Cortex of kidney (tissue), 1 donor: Measurements from ENCODE around the gene FKBP1B.
"Not testable (repeated sequence)": the region's sequence is repeated elsewhere in the genome, so short reads cannot be mapped to it uniquely, and the experiment has no call there.

Experiments used
- DNase-seq: peaks from one replicate; lab custom pipeline; 2025; lab: John Stamatoyannopoulos, UW

Gene FKBP1B

DNA sequence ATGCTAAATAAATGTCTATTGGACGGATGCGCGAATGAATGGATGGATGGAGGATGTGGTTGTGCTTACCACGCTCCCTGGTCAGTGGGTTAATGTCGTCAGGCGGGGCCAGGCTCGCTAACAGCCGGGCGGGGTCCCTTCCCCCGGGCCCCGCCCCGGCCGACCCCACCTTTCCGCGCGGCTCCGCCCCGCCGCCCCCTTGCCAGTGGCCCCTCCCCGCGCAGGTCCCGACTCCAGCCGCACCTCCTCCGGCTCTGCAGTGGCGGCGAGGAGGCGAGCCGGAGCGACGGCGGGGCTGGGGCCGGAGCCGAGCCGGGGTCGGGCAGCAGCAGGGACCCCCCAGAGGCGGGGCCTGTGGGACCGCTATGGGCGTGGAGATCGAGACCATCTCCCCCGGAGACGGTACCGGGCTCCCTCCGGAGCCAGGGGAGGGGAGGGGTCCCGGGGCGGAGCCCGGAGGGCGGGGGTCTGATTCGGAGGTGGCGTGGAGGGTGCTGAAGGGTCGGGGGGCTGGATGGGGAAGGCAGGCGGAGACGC lies at the start of gene FKBP1B:
FKBP1B (plus strand) TSS at position 257 of the 537 bp plus-strand sequence; CDS start at position 366, 109 bp downstream.
- no peak for DNase-seq

DNA sequence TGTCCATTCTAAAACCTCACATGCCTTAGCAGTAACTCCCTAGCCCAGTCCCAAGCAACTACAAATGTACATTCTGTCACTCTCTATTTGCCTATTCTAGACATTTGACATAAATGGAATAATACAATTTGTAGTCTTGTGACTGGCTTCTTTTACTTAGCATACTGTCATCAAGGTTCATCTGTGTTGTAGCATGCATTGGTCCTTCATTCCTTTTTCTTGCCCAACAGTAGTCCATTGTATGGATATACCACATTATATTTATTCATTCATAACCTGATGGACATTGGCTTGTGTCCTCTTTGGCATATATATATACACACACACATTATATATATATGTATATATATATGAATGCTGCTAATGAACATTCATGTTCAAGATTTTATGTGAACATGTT lies 41.8 kb upstream of the FKBP1B start:
- no peak for DNase-seq

GRCh38 chr2:24008672-24009366 lies 40.7 kb upstream of the FKBP1B start:
- no peak for DNase-seq

DNA sequence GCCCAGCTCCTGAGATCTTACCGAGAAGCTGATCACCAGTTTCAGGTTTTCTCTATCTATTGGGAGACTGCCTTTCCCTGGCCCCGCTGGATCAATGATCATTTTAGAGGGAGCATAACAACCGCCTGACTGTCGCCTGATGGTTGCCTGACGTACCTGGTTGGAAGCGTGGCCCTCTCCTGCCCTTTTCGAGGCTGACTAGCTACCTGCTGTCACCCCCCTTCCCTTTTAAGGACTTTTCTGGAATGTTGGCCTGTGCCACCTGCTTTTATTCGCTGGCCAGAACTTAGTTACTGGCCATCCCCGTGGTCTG lies 40.2 kb upstream of the FKBP1B start:
- no peak for DNase-seq

DNA sequence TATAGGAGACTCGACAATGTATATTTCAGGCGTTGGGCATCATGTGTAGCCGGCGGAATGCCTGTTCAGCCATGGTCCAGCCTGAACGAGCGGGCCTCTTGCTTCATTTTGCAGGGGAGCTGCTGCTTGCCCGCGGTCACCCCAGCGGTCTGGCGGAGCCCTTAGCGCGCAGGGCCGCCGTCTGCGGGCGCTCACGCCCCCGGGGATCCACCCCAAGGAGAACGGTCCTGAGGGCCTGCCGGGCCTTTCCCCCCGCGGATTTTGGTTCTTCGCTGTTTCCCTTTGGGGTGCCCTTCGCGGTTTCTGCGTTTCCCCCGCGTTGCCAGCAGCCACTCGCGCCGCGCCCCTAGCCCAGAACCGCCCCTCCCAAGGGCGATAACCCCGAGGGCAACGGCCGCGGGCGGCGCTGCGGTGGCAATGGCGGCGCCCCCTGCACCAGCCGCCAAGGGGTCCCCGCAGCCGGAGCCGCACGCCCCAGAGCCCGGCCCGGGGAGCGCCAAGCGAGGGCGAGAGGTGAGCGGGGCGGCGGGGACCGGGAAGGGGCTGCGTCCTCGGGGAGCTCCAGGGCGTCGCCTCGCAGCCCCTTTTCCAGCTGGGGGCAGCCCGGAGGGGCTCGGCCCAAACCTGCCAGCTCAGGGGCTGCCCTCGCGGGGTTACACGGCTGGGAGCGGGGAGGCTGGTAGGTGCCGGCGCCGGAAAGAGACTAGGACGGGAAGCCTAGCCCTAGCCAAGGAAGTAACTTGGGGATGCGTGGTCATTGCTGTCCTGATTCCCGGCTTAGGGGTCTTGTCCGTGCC lies 39.7 kb upstream of the FKBP1B start, which contains the start of gene MFSD2B:
MFSD2B (plus strand) TSS at position 406 of the 797 bp plus-strand sequence; CDS start at position 418, 12 bp downstream.
- no peak for DNase-seq

DNA sequence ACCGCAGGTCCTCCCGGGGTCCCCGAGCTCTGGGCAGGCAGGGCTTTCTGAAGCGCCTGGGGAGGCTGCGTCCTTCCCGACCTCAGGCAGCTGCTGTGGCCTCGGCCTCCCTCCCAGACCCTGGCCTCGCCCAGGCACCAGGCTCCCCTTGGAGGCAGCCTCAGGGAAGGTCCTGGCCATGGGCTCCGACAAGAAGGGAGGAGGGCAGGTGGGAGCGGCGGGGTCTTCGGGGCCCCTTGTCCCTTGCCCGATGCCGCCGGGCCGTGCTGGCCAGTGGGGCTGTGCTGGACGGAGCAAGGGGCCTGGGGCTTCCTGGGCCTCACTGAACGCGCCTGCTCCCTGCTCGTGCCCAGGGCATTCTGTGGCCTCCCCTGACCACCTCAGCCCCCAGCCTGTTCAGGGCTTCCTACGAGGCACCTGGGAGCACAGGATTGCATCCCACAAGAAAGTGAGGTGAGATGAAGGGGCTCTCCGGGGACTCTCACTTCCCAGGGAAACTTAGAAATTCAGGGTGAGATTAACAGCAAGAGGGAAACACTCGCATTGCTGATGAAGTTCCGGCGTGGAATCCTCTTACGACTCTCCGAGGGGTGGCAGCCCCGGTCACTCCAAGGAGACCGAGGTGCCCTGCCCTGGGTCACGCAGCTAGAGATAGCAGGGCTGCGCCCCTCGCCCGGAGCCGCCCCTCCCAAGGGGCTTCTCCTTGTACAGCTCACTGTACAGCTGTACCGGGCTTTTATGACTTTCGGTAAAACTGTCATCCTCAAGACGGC lies 38.9 kb upstream of the FKBP1B start:
- DNase-seq: no peak

DNA sequence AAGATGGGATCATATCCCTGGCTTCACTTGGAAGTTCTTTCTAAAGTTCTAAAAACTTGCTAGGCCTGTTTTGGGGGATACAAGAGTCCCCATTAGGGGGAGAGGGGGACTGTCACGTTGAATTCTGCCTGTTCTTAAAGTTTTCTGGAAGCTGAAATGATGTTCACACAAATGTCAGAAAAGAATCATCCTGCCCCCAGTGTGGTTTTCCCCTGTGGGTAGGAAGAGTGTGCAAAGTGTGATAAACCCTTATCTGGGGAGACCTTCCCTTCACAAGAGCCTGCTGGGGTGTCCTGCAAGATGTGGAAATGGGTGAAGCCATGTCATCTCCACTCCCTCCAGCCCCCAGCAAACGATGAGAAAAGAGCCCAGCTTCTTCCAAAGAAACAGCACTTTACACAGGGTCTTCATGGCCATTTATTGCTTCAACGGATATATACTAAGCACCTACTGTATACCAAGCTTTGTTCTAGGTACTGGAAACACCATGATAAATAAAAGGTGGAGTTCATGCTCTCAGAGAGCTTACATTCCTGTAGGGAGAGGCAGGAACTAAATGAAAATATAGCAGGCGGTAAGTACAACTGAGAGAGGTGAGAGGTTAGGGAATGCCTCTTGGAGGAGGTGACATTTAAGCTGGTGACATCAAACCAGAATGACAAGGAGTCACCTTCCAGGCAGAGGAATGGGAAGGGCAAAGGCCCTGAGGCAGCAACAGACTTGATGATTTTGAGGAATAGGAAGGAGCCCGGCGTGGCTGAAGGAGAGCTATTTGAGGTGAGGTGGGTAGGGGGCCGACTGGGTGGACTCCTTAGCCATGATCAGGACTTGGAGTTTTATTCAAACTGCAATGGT lies 38.1 kb upstream of the FKBP1B start:
- no peak for DNase-seq

DNA sequence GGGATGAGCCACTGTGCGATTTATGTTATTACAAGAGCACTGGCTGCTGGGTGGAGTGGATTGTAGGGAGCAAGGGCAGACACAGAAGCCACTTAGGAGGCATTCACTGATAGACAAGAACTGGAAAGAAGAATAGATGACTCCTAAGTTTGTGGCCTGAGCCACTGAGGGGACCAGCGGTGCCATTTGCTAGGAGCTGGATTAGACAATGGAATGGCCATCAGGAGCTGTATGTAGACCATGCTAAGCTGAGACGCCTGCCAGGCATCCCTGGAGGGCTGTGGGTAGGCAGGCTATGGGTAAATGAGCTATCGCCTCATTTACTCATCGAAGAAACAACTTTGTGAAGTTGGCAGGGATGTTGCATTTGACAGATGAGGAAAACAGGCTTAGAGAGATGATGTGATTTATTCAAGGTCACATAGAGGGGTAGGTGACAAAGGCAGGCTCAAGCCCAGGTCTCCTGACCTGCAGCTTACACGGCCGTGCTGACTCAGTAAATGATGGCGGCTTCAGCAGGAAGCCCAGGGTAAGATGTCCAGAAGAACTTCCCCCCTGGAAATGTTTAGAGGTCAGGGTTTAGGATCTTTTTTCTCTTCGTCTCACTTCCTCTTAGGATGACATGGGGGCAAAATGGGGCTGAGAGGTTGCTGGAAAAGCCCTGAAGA lies 36.9 kb upstream of the FKBP1B start:
- DNase-seq: no peak

DNA sequence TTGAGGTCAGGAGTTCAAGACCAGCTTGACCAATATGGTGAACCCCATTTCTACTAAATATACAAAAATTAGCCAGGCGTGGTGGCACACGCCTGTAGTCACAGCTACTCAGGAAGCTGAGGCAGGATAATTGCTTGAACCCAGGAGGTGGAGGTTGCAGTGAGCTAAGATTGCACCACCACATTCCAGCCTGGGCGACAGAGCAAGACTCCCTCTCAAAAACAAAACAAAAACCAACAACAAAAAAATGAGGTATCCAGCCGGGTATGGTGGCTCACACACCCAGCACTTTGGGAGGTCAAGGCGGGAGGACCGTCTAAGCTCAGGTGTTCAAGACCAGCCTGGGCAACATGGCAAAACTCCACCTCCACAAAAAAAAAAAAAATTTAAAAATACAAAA lies 34.6 kb upstream of the FKBP1B start:
- DNase-seq: not testable (repeated sequence)

GRCh38 chr2:24015562-24016375 lies 33.8 kb upstream of the FKBP1B start:
- no peak for DNase-seq

- no peak for DNase-seq
These were observed 33.2 kb upstream of the FKBP1B start for GRCh38 chr2:24016376-24016761.

GRCh38 chr2:24016853-24017703 lies 32.5 kb upstream of the FKBP1B start:
- no peak for DNase-seq

GRCh38 chr2:24017711-24018110 lies 31.8 kb upstream of the FKBP1B start:
- DNase-seq: no peak

GRCh38 chr2:24018241-24018640 lies 31.3 kb upstream of the FKBP1B start:
- no peak for DNase-seq

DNA sequence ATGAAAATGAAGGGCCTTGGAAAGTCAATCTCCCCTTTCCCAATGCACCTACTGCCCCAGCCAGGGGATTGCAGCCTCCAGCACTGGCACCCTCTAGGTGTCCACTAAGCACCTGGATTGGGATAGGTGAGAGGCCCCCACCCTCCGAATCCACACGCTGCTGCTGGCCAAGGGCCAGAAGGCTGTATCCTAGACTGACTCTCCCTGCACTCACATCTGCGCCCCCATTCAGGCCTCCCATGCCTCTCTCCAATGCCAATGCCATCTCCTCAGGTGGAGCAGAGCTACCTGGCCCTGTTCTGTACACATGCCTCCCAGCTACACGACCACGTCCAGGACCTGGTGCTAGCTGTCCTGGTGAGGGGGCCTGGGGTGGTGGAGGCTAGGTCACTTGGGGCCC lies 29.8 kb upstream of the FKBP1B start:
- no peak for DNase-seq

- DNase-seq: no peak
These were observed 29.3 kb upstream of the FKBP1B start for GRCh38 chr2:24020244-24020643.

- no peak for DNase-seq
These were observed 28.2 kb upstream of the FKBP1B start for GRCh38 chr2:24021122-24021998.

- DNase-seq: no peak
These were observed 27.1 kb upstream of the FKBP1B start for GRCh38 chr2:24022324-24022974.
